Activated CD8-positive, alpha-beta T cell treated with anti-CD3 and anti-CD28 coated beads for 36 hours (primary cell): Measurements from ENCODE around the gene CDC6. TPM values are rescaled to one million over a fixed set of nuclear protein-coding genes. Genes with fewer than 3 reads are reported as not detected.

ENCODE experiments used
- ATAC-seq: fragments of 200-7000 bp; cut with Tn5 transposase; one replicate; pipeline ENCODE4 v1.10.0; 2021; ENCODE audit warnings: mild to moderate bottlenecking, moderate library complexity
- CTCF ChIA-PET: fragments of 350-600 bp; sonication (Branson Sonifier 250); formaldehyde crosslinking; loops from one replicate; lab custom pipeline; 2021; ENCODE audit warnings: antibody characterized with exemption; lab: Charles Lee
- POLR2A ChIA-PET: fragments of 350-600 bp; sonication (Branson Sonifier 250); formaldehyde crosslinking; loops from one replicate; lab custom pipeline; 2021; ENCODE audit warnings: antibody characterized with exemption; lab: Charles Lee
- DNase-seq: peaks from one replicate; pipeline ENCODE4 v3.0.0-alpha.2; 2020
- H3K27ac Mint-ChIP-seq: one replicate; pipeline ENCODE4 v1.8.0; 2021; ENCODE audit warnings: mild to moderate bottlenecking, mixed read lengths
- H3K27me3 Mint-ChIP-seq: one replicate; pipeline ENCODE4 v1.8.0; 2021; ENCODE audit warnings: mixed read lengths
- H3K36me3 Mint-ChIP-seq: one replicate; pipeline ENCODE4 v1.8.0; 2021; ENCODE audit warnings: low read depth, mixed read lengths
- H3K4me1 Mint-ChIP-seq: one replicate; pipeline ENCODE4 v1.8.0; 2021; ENCODE audit warnings: low read depth, mixed read lengths
- H3K4me3 Mint-ChIP-seq: one replicate; pipeline ENCODE4 v1.8.0; 2021; ENCODE audit warnings: mild to moderate bottlenecking, moderate library complexity, mixed read lengths
- H3K9me3 Mint-ChIP-seq: one replicate; pipeline ENCODE4 v1.8.0; 2021; ENCODE audit warnings: mixed read lengths
- intact Hi-C: fragments of 100-400 bp; cut with micrococcal nuclease; formaldehyde crosslinking; loops from one replicate; pipeline ENCODE4 v1.10.0; 2022
- total RNA-seq, 2 experiments: library from RNA; stranded (reverse); gene quantifications; one replicate each; pipeline ENCODE4 v1.2.3, GENCODE V29; 2021
- TF ChIP-seq, protein P1 (sequence below): fragments of 200-600 bp; IDR thresholded peaks from one replicate; pipeline ENCODE4 v1.8.0; 2022; ENCODE audit warnings: antibody characterized with exemption, mild to moderate bottlenecking

The CDC6 gene
- total RNA-seq, 2 experiments from 2014 or later = 110 to 118 TPM

GRCh38 chr17:40320756-40321523 is 33.3 kb downstream of the CDC6 start:
- Mint-ChIP-seq H3K9me3 (no peaks in the 10 kb centered on the region), H3K36me3 (peaks cover 8% of the 10 kb centered on the region), H3K27me3 (no peaks in the 10 kb centered on the region), H3K27ac (peak overlapping the region; percentile 99), H3K4me1 (peaks cover 76% of the 10 kb centered on the region), H3K4me3 (peak overlapping the region; percentile 98)
- POLR2A ChIA-PET = interaction anchor here (1.1 to 11.5 kb wide), 3 partner anchors 15 to 30 kb away, joined by 3 to 101 read pairs (median 3); partner anchors contain the start of gene RARA
- ATAC-seq = no peak
- CTCF ChIA-PET = interaction anchor here (1.0 to 42.0 kb wide), 3 partner anchors 17 to 30 kb away, joined by 3 to 780 read pairs (median 3); no protein-coding TSS in a partner anchor
- intact Hi-C loops = no loop called here
- TF ChIP-seq, protein P1, sequence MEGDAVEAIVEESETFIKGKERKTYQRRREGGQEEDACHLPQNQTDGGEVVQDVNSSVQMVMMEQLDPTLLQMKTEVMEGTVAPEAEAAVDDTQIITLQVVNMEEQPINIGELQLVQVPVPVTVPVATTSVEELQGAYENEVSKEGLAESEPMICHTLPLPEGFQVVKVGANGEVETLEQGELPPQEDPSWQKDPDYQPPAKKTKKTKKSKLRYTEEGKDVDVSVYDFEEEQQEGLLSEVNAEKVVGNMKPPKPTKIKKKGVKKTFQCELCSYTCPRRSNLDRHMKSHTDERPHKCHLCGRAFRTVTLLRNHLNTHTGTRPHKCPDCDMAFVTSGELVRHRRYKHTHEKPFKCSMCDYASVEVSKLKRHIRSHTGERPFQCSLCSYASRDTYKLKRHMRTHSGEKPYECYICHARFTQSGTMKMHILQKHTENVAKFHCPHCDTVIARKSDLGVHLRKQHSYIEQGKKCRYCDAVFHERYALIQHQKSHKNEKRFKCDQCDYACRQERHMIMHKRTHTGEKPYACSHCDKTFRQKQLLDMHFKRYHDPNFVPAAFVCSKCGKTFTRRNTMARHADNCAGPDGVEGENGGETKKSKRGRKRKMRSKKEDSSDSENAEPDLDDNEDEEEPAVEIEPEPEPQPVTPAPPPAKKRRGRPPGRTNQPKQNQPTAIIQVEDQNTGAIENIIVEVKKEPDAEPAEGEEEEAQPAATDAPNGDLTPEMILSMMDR = no peak
- peak; percentile 53 for DNase-seq

DNA sequence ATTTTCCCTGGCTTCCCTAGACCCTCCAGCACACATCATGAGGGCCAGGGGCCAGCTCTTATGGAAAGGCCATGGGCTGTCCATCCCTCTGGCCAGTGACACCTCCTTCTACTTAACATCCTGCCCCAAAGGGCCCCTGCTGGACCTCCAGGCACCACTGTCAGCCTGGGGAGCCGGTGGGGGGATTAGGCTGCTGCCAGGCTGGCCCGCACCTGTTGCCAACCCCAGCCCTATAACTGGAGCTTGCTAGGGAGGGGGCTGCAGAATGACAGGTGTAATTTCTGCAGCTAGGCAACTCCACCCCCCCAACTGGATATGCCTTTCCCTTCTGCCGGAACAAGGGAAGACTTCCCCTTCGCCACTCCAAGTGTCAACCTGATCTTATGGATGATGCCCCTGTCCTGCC is 33.8 kb downstream of the CDC6 start:
- ChIA-PET POLR2A (interaction anchor here (0.7 to 11.5 kb wide), 4 partner anchors 10 to 30 kb away, joined by 3 to 101 read pairs (median 5); partner anchors contain the start of gene RARA), CTCF (interaction anchor here (1.0 to 42.0 kb wide), 3 partner anchors 18 to 31 kb away, joined by 3 to 780 read pairs (median 3); no protein-coding TSS in a partner anchor)
- H3K4me1 Mint-ChIP-seq = peaks cover 76% of the 10 kb centered on the region
- DNase-seq = peak; percentile 19
- H3K9me3 Mint-ChIP-seq = no peaks in the 10 kb centered on the region
- peak overlapping the region; percentile 99 for H3K27ac Mint-ChIP-seq
- no peak for ATAC-seq
- no peaks in the 10 kb centered on the region for H3K27me3 Mint-ChIP-seq
- H3K36me3 Mint-ChIP-seq = peaks cover 8% of the 10 kb centered on the region
- intact Hi-C loops = no loop called here
- peak overlapping the region; percentile 98 for H3K4me3 Mint-ChIP-seq
- TF ChIP-seq, protein P1 = no peak

DNA sequence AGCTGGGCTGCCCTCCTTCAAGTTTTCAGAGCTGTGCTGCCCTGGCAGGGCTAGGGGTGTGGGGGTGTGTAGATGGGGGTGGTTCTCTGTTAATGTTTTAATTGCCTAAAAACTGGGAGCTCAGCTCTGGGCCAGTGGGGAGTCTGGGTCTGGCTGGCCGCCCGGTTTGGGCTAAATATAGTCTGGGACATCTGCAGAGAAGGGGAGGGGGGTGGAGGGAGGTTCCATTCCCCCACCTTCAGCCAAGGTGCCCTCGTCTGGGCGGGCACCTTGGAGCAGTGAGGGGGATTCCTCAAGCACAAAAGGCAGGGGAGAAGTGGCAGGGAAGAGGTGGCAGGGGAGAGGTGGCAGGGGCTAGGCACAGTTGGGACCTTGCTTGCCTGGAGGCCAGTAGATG is 34.3 kb downstream of the CDC6 start:
- H3K36me3 Mint-ChIP-seq = peaks cover 8% of the 10 kb centered on the region

GRCh38 chr17:40322358-40323315 is 35.0 kb downstream of the CDC6 start:
- peak overlapping the region; percentile 98 for H3K4me3 Mint-ChIP-seq
- peak overlapping the region; percentile 99 for H3K27ac Mint-ChIP-seq
- ATAC-seq = peak; percentile 25
- DNase-seq = peak; percentile 90
- peaks cover 80% of the 10 kb centered on the region for H3K4me1 Mint-ChIP-seq
- TF ChIP-seq, protein P1 = no peak
- intact Hi-C loops = no loop called here
- ChIA-PET CTCF (interaction anchor here (0.8 to 42.0 kb wide), 3 partner anchors 19 to 104 kb away, joined by 3 to 780 read pairs (median 3); no protein-coding TSS in a partner anchor), POLR2A (interaction anchor here (0.8 to 11.5 kb wide), 13 partner anchors 9 to 217 kb away, joined by 3 to 101 read pairs (median 4); partner anchors contain the start of gene RARA)
- no peaks in the 10 kb centered on the region for H3K9me3 Mint-ChIP-seq
- H3K36me3 Mint-ChIP-seq = peaks cover 8% of the 10 kb centered on the region
- no peaks in the 10 kb centered on the region for H3K27me3 Mint-ChIP-seq

More for the DNA sequence above, 34.3 kb downstream of the CDC6 start:
- Mint-ChIP-seq H3K27me3 (no peaks in the 10 kb centered on the region), H3K4me1 (peaks cover 80% of the 10 kb centered on the region), H3K4me3 (peak overlapping the region; percentile 98), H3K9me3 (no peaks in the 10 kb centered on the region), H3K27ac (peak overlapping the region; percentile 99)
- TF ChIP-seq, protein P1 = no peak
- ChIA-PET POLR2A (interaction anchor here (0.7 to 11.5 kb wide), 5 partner anchors 9 to 31 kb away, joined by 3 to 101 read pairs (median 4); partner anchors contain the start of gene RARA), CTCF (interaction anchor here (1.2 to 42.0 kb wide), 2 partner anchors 18 to 29 kb away, joined by 3 to 780 read pairs; no protein-coding TSS in a partner anchor)
- ATAC-seq (no peak), DNase-seq (peak; percentile 42)
- intact Hi-C loops = no loop called here
